Measurements from ENCODE around the gene GPR107. TPM values are rescaled to one million over a fixed set of nuclear protein-coding genes. Genes with fewer than 3 reads are reported as not detected.

The GPR107 gene
- total RNA-seq, 1 donor from 2014 or later = 24.9 TPM

DNA sequence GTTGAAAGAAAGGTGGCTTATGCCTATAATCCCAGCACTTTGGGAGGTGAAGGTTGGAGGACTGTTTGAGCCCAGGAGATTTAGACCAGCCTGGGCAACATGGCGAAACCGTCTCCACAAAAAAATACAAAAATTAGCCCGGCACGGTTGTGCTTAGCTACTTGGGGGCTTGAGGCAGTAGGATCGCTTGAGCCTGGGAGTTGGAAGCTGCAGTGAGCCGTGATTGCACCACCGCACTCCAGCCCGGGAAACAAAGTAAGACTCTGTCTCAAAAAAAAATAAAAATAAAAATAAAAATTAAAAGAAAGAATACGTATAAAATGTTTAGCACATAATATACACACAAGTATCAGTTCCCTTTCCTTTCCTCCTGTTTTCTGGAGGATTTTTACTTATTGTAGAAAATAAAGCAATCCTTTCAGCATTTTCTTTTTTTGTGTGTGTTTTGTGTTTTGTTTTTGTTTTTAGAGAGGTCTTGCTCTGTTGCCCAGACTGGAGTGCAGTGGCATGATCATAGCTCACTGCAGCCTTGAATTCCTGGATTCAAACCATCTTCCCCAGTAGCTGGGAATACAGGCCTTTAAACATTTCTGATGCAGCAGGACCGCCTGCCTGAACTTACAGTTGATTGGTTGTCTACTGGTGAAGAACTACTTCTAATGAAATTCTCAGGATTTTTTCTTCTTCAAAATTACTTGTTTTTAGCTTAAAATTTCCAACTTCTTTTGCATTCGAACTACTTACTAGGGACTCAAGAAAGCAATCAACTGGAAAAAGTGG, 4.1 kb upstream of the GPR107 start:
- H3K27ac Mint-ChIP-seq = no peak overlapping the region
- H3K4me3 Mint-ChIP-seq = no peak overlapping the region
- H3K36me3 Mint-ChIP-seq (ENCODE audit: low read depth) = peaks cover 8% of the 10 kb centered on the region
- H3K4me1 Mint-ChIP-seq (ENCODE audit: low read depth) = peaks cover 42% of the 10 kb centered on the region
- H3K9me3 Mint-ChIP-seq = no peaks in the 10 kb centered on the region
- no peak for DNase-seq (ENCODE audit: low spot score)
- no peaks in the 10 kb centered on the region for H3K27me3 Mint-ChIP-seq (ENCODE audit: insufficient read depth)
- intact Hi-C loops (cut with micrococcal nuclease) = no loop called here

DNA sequence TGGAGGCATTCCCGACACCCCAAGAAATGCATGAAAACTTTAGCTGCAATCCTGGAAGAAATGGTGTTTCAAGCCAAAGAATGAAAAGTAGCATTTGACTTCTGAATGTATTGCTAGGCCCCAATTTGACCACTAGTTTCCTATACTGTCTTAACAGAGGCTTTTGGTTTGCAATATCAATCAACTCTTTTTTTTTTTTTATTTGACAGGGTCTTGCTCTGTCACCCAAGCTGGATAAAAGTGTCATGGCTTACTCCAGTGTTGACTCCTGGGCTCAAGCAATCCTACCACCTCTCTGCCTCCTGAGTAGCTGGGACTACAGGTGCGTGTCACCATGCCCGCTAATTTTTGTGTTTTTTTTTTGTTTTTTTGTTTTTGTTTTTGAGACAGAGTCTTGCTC, 3.2 kb upstream of the GPR107 start:
- H3K4me3 Mint-ChIP-seq = peak overlapping the region; percentile 26
- intact Hi-C loops (cut with micrococcal nuclease) = no loop called here
- no peak for DNase-seq (ENCODE audit: low spot score)
- peaks cover 39% of the 10 kb centered on the region for H3K4me1 Mint-ChIP-seq (ENCODE audit: low read depth)
- H3K36me3 Mint-ChIP-seq (ENCODE audit: low read depth) = peaks cover 8% of the 10 kb centered on the region
- H3K27ac Mint-ChIP-seq = no peak overlapping the region
- no peaks in the 10 kb centered on the region for H3K9me3 Mint-ChIP-seq
- no peaks in the 10 kb centered on the region for H3K27me3 Mint-ChIP-seq (ENCODE audit: insufficient read depth)

DNA sequence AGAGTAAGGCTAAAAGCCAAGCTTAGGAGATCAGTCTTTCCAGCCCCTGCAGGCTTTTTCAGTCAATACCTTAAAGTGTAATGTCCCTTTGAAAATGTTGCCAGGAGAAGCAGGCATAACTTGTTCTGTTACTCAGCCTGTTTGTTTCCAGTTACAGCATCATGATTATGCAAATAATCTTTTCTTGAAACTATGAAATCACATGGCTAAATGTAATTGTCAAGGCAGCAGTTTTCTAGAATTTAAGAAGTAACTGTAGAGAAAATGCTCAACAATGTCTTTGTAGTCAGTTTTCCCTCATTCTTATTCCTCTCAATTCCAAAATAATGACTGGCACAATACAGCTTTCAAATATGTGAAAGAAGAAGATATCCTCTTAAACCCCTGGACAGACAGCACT, 1.9 kb upstream of the GPR107 start:
- no peaks in the 10 kb centered on the region for H3K9me3 Mint-ChIP-seq
- DNase-seq (ENCODE audit: low spot score) = no peak
- intact Hi-C loops (cut with micrococcal nuclease) = loop anchor here (2.0 kb wide), 1 partner anchor 165 kb away; no protein-coding TSS in a partner anchor
- no peaks in the 10 kb centered on the region for H3K27me3 Mint-ChIP-seq (ENCODE audit: insufficient read depth)
- H3K36me3 Mint-ChIP-seq (ENCODE audit: low read depth) = peaks cover 8% of the 10 kb centered on the region
- peak overlapping the region; percentile 96 for H3K4me3 Mint-ChIP-seq
- H3K27ac Mint-ChIP-seq = peak overlapping the region; percentile 86
- H3K4me1 Mint-ChIP-seq (ENCODE audit: low read depth) = peaks cover 32% of the 10 kb centered on the region

DNA sequence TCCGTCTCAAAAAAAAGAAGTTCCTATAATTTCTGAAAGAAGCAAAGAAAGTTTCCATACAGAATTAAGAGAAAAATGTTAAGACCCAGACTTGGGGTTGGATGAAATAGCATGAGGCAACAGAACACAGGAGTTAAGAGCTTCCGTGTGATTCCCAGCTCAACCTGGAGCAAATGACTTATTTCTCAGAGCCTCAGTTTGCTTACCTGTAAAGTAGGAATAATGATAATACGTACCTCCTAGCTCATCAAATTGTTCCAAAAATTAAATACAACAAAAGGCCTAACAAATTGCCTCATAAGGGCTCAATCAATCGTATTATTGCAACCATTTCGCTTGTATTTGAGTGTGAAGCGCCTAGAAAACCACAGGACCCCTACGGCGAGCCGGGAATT, 600 bp upstream of the GPR107 start:
- H3K27me3 Mint-ChIP-seq (ENCODE audit: insufficient read depth) = no peaks in the 10 kb centered on the region
- peaks cover 10% of the 10 kb centered on the region for H3K36me3 Mint-ChIP-seq (ENCODE audit: low read depth)
- H3K27ac Mint-ChIP-seq = peak overlapping the region; percentile 79
- H3K4me1 Mint-ChIP-seq (ENCODE audit: low read depth) = peaks cover 32% of the 10 kb centered on the region
- intact Hi-C loops (cut with micrococcal nuclease) = loop anchor here (1.0 to 2.0 kb wide), 3 partner anchors 8 to 166 kb away; no protein-coding TSS in a partner anchor
- no peak for DNase-seq (ENCODE audit: low spot score)
- H3K4me3 Mint-ChIP-seq = peak overlapping the region; percentile 96
- no peaks in the 10 kb centered on the region for H3K9me3 Mint-ChIP-seq

DNA sequence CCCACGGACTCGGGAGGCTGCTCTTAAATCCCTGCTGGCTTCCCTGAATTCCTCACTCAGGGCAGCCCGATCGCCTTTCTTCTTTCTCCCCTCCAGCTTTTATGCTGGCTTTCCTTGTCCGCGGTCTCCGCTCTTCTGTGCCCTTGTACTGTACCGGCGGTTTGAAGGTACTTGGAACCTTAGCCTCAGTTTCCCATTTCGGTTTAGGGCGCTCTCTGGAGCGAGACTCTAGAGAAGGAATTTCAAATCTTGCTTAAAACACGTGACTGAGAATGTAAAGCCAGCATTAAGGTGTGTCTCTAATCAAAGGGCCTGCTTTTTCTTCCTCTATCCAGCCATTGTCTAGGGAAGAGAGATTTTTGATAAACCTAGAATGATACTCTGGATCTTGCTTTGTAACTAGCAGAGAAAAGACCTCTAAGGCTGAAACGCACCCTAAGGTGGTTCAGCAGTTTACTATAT, 650 bp downstream of the GPR107 start:
- intact Hi-C loops (cut with micrococcal nuclease) = no loop called here

DNA sequence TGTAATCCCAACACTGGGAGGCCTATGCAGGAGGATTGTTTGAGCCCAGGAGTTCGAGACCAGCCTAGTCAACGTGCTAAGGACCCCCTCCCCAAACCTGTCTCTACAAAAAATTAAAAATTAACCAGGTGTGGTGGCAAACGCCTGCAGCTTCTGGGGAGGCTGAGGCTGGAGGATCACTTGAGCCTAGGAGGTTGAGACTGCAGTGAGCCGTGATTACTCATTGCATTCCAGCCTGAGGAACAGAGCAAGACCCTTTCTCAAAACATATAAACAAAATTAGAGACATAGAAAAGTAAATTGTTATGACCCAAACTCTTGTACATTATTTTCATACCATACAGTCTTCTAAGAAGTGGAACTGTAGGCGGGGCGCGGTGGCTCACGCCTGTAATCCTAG, 1.1 kb downstream of the GPR107 start:
- Mint-ChIP-seq H3K4me3 (peak overlapping the region; percentile 96), H3K27me3 (ENCODE audit: insufficient read depth) (no peaks in the 10 kb centered on the region), H3K36me3 (ENCODE audit: low read depth) (peaks cover 14% of the 10 kb centered on the region), H3K4me1 (ENCODE audit: low read depth) (peaks cover 36% of the 10 kb centered on the region), H3K27ac (peak overlapping the region; percentile 92), H3K9me3 (no peaks in the 10 kb centered on the region)
- intact Hi-C loops (cut with micrococcal nuclease) = no loop called here
- DNase-seq (ENCODE audit: low spot score) = no peak

More for the DNA sequence above, 650 bp downstream of the GPR107 start:
- H3K27me3 Mint-ChIP-seq (ENCODE audit: insufficient read depth) = no peaks in the 10 kb centered on the region
- H3K9me3 Mint-ChIP-seq = no peaks in the 10 kb centered on the region
- H3K36me3 Mint-ChIP-seq (ENCODE audit: low read depth) = peaks cover 14% of the 10 kb centered on the region
- no peak for DNase-seq (ENCODE audit: low spot score)
- H3K27ac Mint-ChIP-seq = peak overlapping the region; percentile 92
- H3K4me3 Mint-ChIP-seq = peak overlapping the region; percentile 96
- peaks cover 36% of the 10 kb centered on the region for H3K4me1 Mint-ChIP-seq (ENCODE audit: low read depth)

DNA sequence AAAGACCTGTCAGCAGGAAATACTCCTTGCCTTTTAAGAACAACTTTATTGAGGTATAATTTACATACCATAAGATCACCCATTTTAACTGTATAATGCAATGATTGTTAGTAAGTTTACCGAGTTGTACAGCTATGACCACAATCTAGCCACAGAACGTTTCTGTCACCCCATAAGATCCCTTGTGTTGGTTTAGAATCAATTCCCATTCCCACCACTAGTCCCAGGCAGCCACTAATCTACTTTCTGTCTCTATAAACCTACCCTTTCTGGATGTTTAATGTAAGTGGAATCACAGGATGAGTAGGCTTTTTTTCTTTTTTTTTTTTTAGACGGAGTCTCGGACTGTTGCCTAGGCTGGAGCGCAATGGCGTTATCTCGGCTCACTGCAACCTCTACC, 4.4 kb downstream of the GPR107 start:
- intact Hi-C loops (cut with micrococcal nuclease) = no loop called here
- DNase-seq (ENCODE audit: low spot score) = no peak
- no peak overlapping the region for H3K4me3 Mint-ChIP-seq
- H3K4me1 Mint-ChIP-seq (ENCODE audit: low read depth) = peaks cover 22% of the 10 kb centered on the region
- peaks cover 17% of the 10 kb centered on the region for H3K36me3 Mint-ChIP-seq (ENCODE audit: low read depth)
- no peaks in the 10 kb centered on the region for H3K9me3 Mint-ChIP-seq
- no peak overlapping the region for H3K27ac Mint-ChIP-seq
- no peaks in the 10 kb centered on the region for H3K27me3 Mint-ChIP-seq (ENCODE audit: insufficient read depth)

DNA sequence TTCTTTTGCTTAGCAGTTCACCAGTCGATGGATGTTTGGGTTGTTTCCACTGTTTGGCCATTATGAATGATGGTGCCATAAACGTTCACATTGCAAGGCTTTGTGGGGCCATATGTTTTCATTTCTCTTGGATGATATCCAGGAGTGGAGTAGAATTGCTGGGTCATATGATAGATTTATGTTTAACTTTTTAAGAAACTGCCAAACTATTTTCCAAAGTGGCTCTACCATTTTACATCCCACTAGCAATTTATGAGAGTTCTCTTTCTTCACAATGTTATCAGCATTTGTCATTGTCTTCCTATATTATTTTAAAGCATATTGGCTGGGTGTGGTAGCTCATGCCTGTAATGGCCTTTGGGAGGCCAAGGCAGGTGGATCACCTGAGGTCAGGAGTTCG, 5.2 kb downstream of the GPR107 start:
- no peak for DNase-seq (ENCODE audit: low spot score)
- intact Hi-C loops (cut with micrococcal nuclease) = no loop called here
- Mint-ChIP-seq H3K4me3 (no peak overlapping the region), H3K36me3 (ENCODE audit: low read depth) (peaks cover 17% of the 10 kb centered on the region), H3K4me1 (ENCODE audit: low read depth) (peaks cover 22% of the 10 kb centered on the region), H3K9me3 (no peaks in the 10 kb centered on the region), H3K27me3 (ENCODE audit: insufficient read depth) (no peaks in the 10 kb centered on the region), H3K27ac (no peak overlapping the region)

DNA sequence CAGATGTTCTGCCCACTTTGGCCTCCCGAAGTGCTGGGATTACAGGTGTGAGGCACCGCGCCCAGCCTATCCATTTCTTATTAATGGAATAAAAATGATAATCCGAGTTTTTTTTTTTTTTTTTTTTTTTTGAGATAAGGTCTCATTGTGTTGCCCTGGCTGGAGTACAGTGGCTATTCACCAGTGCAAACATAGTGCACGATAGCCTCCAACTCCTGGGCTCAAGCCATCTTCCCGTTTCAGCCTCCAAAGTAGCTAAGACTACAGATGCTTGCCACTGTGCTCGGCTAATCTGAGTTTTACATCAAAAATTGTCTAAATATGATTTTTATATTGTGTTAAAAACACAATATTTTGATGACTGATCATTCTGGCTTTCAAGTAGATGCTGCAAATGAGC, 6.6 kb downstream of the GPR107 start:
- H3K4me1 Mint-ChIP-seq (ENCODE audit: low read depth) = peaks cover 13% of the 10 kb centered on the region
- no peaks in the 10 kb centered on the region for H3K9me3 Mint-ChIP-seq
- no peak overlapping the region for H3K27ac Mint-ChIP-seq
- no peak overlapping the region for H3K4me3 Mint-ChIP-seq
- no peak for DNase-seq (ENCODE audit: low spot score)
- no peaks in the 10 kb centered on the region for H3K27me3 Mint-ChIP-seq (ENCODE audit: insufficient read depth)
- peaks cover 18% of the 10 kb centered on the region for H3K36me3 Mint-ChIP-seq (ENCODE audit: low read depth)
- intact Hi-C loops (cut with micrococcal nuclease) = no loop called here

DNA sequence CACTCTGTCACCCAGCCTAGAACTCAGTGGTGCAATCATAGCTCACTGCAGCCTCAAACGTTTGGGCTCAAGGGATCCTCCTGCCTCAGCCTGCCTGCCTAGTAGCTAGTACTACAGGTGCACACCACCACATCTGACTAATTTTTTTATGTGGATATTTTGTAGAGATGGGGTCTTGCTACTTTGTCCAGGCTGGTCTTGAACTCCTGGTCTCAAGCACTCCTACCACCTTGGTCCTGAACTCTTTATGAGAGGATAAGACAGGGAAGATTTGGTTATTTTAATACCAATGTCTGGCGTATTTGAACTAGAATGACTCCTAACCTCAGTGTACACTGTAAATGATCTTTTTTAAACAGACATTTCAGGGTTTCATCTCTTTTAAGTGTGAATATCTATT, 9.0 kb downstream of the GPR107 start:
- peaks cover 21% of the 10 kb centered on the region for H3K36me3 Mint-ChIP-seq (ENCODE audit: low read depth)
- H3K4me3 Mint-ChIP-seq = no peak overlapping the region
- no peaks in the 10 kb centered on the region for H3K9me3 Mint-ChIP-seq
- H3K27me3 Mint-ChIP-seq (ENCODE audit: insufficient read depth) = no peaks in the 10 kb centered on the region
- peaks cover 13% of the 10 kb centered on the region for H3K4me1 Mint-ChIP-seq (ENCODE audit: low read depth)
- intact Hi-C loops (cut with micrococcal nuclease) = no loop called here
- DNase-seq (ENCODE audit: low spot score) = no peak
- no peak overlapping the region for H3K27ac Mint-ChIP-seq

DNA sequence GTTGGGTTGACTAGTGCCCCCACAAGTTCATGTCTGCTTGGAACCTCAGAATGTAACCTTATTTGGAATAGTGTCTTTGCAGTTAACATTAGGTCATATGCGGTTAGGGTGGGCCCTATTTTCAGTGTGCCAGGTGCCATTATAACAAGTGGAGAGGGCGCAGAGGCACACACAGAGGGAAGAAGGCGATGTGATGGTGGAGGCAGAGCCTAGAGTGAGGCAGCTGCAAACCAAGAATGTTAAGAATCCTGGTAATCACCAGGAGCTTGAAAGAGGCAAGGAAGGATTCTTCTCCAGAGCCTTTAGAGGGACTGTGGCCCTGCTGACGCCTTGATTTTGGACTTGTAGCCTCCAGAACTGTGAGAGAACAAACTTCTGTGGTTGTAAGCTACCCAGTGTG, 10.9 kb downstream of the GPR107 start:
- Mint-ChIP-seq H3K4me3 (no peak overlapping the region), H3K9me3 (no peaks in the 10 kb centered on the region), H3K27ac (no peak overlapping the region), H3K27me3 (ENCODE audit: insufficient read depth) (no peaks in the 10 kb centered on the region), H3K4me1 (ENCODE audit: low read depth) (peaks cover 17% of the 10 kb centered on the region), H3K36me3 (ENCODE audit: low read depth) (peaks cover 15% of the 10 kb centered on the region)
- no peak for DNase-seq (ENCODE audit: low spot score)
- intact Hi-C loops (cut with micrococcal nuclease) = no loop called here

DNA sequence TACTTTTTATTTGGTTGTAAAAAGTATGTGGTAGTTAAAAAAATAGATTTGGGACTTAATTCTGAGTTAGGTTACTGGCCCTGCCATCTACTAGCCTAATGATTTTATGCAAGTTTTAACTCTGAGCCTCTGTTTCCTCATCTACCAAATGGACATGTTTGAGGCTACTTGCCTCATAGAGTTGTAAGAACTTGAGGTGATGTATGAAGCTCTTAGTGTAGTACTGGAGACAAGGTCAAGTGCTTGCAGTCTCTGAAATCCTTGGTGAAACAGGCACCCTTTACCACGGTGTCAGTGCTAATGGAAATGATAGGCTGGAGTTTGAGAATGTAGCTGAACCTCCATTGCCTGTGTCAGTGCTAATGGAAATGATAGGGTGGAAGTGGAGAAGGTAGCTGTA, 15.3 kb downstream of the GPR107 start:
- Mint-ChIP-seq H3K36me3 (ENCODE audit: low read depth) (peaks cover 7% of the 10 kb centered on the region), H3K27ac (no peak overlapping the region), H3K4me1 (ENCODE audit: low read depth) (peaks cover 20% of the 10 kb centered on the region), H3K27me3 (ENCODE audit: insufficient read depth) (no peaks in the 10 kb centered on the region), H3K9me3 (no peaks in the 10 kb centered on the region), H3K4me3 (no peak overlapping the region)
- intact Hi-C loops (cut with micrococcal nuclease) = no loop called here
- no peak for DNase-seq (ENCODE audit: low spot score)

DNA sequence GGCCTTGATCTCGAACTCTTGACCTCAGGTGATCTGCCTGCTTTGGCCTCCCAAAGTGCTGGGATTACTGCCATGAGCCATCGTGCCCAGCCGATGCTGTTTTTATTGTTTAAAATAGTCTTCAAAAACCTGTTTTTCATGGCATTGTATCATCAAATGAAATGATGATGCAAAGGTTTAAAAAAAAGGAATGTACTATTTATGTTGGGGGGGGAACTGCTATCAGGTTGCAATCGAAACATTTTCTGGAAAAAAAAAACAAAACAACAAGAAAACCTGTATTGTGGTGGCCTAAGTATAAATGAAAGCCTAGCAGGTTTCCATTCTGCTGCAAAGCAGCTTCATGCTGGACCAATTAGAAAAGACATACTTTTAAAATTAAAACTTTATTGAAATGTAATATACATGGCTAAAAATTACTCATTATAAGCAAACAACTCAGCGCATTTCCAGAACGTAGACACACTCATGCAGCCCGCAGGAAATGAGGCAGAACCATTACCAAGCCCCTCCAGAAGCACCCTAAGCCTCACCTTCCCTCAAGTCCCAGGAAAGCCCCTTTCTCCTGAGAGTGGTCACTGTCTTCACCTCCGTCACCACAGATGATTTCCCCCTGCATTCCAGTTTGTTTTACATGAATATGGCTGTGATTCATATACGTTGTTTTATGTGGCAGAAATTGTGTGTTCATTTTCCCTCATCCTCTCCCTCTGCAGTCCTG, 19.0 kb downstream of the GPR107 start:
- no peak overlapping the region for H3K4me3 Mint-ChIP-seq
- peaks cover 20% of the 10 kb centered on the region for H3K4me1 Mint-ChIP-seq (ENCODE audit: low read depth)
- no peaks in the 10 kb centered on the region for H3K9me3 Mint-ChIP-seq
- DNase-seq (ENCODE audit: low spot score) = no peak
- no peak overlapping the region for H3K27ac Mint-ChIP-seq
- H3K36me3 Mint-ChIP-seq (ENCODE audit: low read depth) = peaks cover 9% of the 10 kb centered on the region
- H3K27me3 Mint-ChIP-seq (ENCODE audit: insufficient read depth) = no peaks in the 10 kb centered on the region
- intact Hi-C loops (cut with micrococcal nuclease) = no loop called here

Data from activated T-helper 1 cell treated with anti-CD3 and anti-CD28 coated beads, Interleukin-12 subunit alpha, Interleukin-12 subunit beta, Interleukin-2, Interleukin-4 antibody, amounts not matched to agents 30 ng/mL and 10 ng/mL and 1 ng/mL, durations not matched to agents 14 hours and 24 hours and 36 hours (primary cell).